ENCODE results near the gene TANGO6.

The TANGO6 gene

GRCh38 chr16:68954911-68955635, 111.7 kb downstream of the TANGO6 start:
- TF ChIP-seq FOXK2 (IDR thresholded peaks at IDR 0.05) (no peak), BHLHE40 (IDR thresholded peaks at IDR 0.05; ENCODE audit: borderline replicate concordance) (no peak), ARNT (IDR thresholded peaks at IDR 0.05) (no peak), FOXM1 (IDR thresholded peaks at IDR 0.05; ENCODE audit: borderline replicate concordance) (no peak), SP1 (IDR thresholded peaks at IDR 0.05) (no peak), LEF1 (IDR thresholded peaks at IDR 0.05; ENCODE audit: borderline replicate concordance) (no peak), L3MBTL2 (conservative IDR thresholded peaks at IDR 0.05) (no peak), TARDBP (IDR thresholded peaks at IDR 0.05) (no peak), ZNF384 (IDR thresholded peaks at IDR 0.05) (no peak), CTBP1 (IDR thresholded peaks at IDR 0.05; ENCODE audit: borderline replicate concordance) (no peak), FOXA1 (IDR thresholded peaks at IDR 0.05) (no peak), PKNOX1 (IDR thresholded peaks at IDR 0.05) (no peak), HDGF (IDR thresholded peaks at IDR 0.05; ENCODE audit: borderline replicate concordance) (no peak), ELF4 (IDR thresholded peaks at IDR 0.05) (no peak), NFRKB (IDR thresholded peaks at IDR 0.05) (no peak), SUZ12 (IDR thresholded peaks at IDR 0.05) (no peak)
- ChIA-PET CTCF (interaction anchor here (0.6 kb wide), 1 partner anchor 13 kb away, joined by 3 read pairs; no protein-coding TSS in a partner anchor), POLR2A (no interaction called here)
- DNase-seq (ENCODE audit: extremely low spot score) = no peak

GRCh38 chr16:68960910-68961309, 117.6 kb downstream of the TANGO6 start:
- ChIA-PET POLR2A (no interaction called here), CTCF (no interaction called here)
- DNase-seq (ENCODE audit: extremely low spot score) = no peak
- TF ChIP-seq PKNOX1 (IDR thresholded peaks at IDR 0.05) (no peak), NFRKB (IDR thresholded peaks at IDR 0.05) (no peak), FOXA1 (IDR thresholded peaks at IDR 0.05) (no peak), FOXM1 (IDR thresholded peaks at IDR 0.05; ENCODE audit: borderline replicate concordance) (no peak), ARNT (IDR thresholded peaks at IDR 0.05) (no peak), SP1 (IDR thresholded peaks at IDR 0.05) (no peak), SUZ12 (IDR thresholded peaks at IDR 0.05) (no peak), TARDBP (IDR thresholded peaks at IDR 0.05) (no peak), BHLHE40 (IDR thresholded peaks at IDR 0.05; ENCODE audit: borderline replicate concordance) (no peak), L3MBTL2 (conservative IDR thresholded peaks at IDR 0.05) (no peak), CTBP1 (IDR thresholded peaks at IDR 0.05; ENCODE audit: borderline replicate concordance) (no peak), HDGF (IDR thresholded peaks at IDR 0.05; ENCODE audit: borderline replicate concordance) (no peak), ELF4 (IDR thresholded peaks at IDR 0.05) (no peak), FOXK2 (IDR thresholded peaks at IDR 0.05) (no peak), LEF1 (IDR thresholded peaks at IDR 0.05; ENCODE audit: borderline replicate concordance) (no peak)

GRCh38 chr16:68961778-68962402, 118.6 kb downstream of the TANGO6 start:
- TF ChIP-seq FOXK2 (IDR thresholded peaks at IDR 0.05) (no peak), ELF4 (IDR thresholded peaks at IDR 0.05) (no peak)
- POLR2A ChIA-PET = no interaction called here
- no peak for DNase-seq (ENCODE audit: extremely low spot score)
- CTCF ChIA-PET = interaction anchor here (0.5 kb wide), 1 partner anchor 22 kb away, joined by 3 read pairs; no protein-coding TSS in a partner anchor

GRCh38 chr16:68969338-68969737, 126.0 kb downstream of the TANGO6 start:
- no peak for TF ChIP-seq FOXK2 (IDR thresholded peaks at IDR 0.05)
- no peak for TF ChIP-seq ELF4 (IDR thresholded peaks at IDR 0.05)
- TF ChIP-seq TARDBP (IDR thresholded peaks at IDR 0.05) = no peak
- TF ChIP-seq L3MBTL2 (conservative IDR thresholded peaks at IDR 0.05) = no peak
- no peak for TF ChIP-seq LEF1 (IDR thresholded peaks at IDR 0.05; ENCODE audit: borderline replicate concordance)
- no peak for TF ChIP-seq NFRKB (IDR thresholded peaks at IDR 0.05)
- TF ChIP-seq CTBP1 (IDR thresholded peaks at IDR 0.05; ENCODE audit: borderline replicate concordance) = no peak
- no peak for TF ChIP-seq PKNOX1 (IDR thresholded peaks at IDR 0.05)
- POLR2A ChIA-PET = no interaction called here
- CTCF ChIA-PET = no interaction called here
- no peak for DNase-seq (ENCODE audit: extremely low spot score)

- ChIA-PET POLR2A (no interaction called here), CTCF (no interaction called here)
- TF ChIP-seq HDGF (IDR thresholded peaks at IDR 0.05; ENCODE audit: borderline replicate concordance) (no peak), LEF1 (IDR thresholded peaks at IDR 0.05; ENCODE audit: borderline replicate concordance) (no peak), CTBP1 (IDR thresholded peaks at IDR 0.05; ENCODE audit: borderline replicate concordance) (no peak), ZNF384 (IDR thresholded peaks at IDR 0.05) (no peak), FOXK2 (IDR thresholded peaks at IDR 0.05) (no peak), ARNT (IDR thresholded peaks at IDR 0.05) (no peak), PKNOX1 (IDR thresholded peaks at IDR 0.05) (no peak), SUZ12 (IDR thresholded peaks at IDR 0.05) (no peak), NFRKB (IDR thresholded peaks at IDR 0.05) (no peak), BHLHE40 (IDR thresholded peaks at IDR 0.05; ENCODE audit: borderline replicate concordance) (no peak), TARDBP (IDR thresholded peaks at IDR 0.05) (no peak), ELF4 (IDR thresholded peaks at IDR 0.05) (no peak), L3MBTL2 (conservative IDR thresholded peaks at IDR 0.05) (no peak), SP1 (IDR thresholded peaks at IDR 0.05) (no peak), FOXM1 (IDR thresholded peaks at IDR 0.05; ENCODE audit: borderline replicate concordance) (no peak), FOXA1 (IDR thresholded peaks at IDR 0.05) (no peak)
- DNase-seq (ENCODE audit: extremely low spot score) = no peak
Observed at GRCh38 chr16:68972013-68972412, 128.7 kb downstream of the TANGO6 start.
